Activated CD4-positive, alpha-beta T cell treated with anti-CD3 and anti-CD28 coated beads, Interleukin-2, amount 10 ng/mL, durations not matched to agents 24 days and 14 days (primary cell): ENCODE measurements around the gene CENPT. TPM values are rescaled to one million over a fixed set of nuclear protein-coding genes. Genes with fewer than 3 reads are reported as not detected.
"Not testable (repeated sequence)": the region's sequence is repeated elsewhere in the genome, so short reads cannot be mapped to it uniquely, and the experiment has no call there.

Source experiments
- DNase-seq: peaks from one replicate; pipeline ENCODE4 v3.0.0; 2022
- H3K27ac Mint-ChIP-seq: one replicate; pipeline ENCODE4 v1.8.0; 2022; ENCODE audit warnings: mild to moderate bottlenecking, mixed read lengths
- H3K27me3 Mint-ChIP-seq: one replicate; pipeline ENCODE4 v1.8.0; 2022; ENCODE audit warnings: mixed read lengths
- H3K36me3 Mint-ChIP-seq: one replicate; pipeline ENCODE4 v1.8.0; 2022; ENCODE audit warnings: low read depth, mild to moderate bottlenecking, mixed read lengths
- H3K4me1 Mint-ChIP-seq: one replicate; pipeline ENCODE4 v1.8.0; 2021; ENCODE audit warnings: mixed read lengths
- H3K4me3 Mint-ChIP-seq: one replicate; pipeline ENCODE4 v1.8.0; 2022; ENCODE audit warnings: mild to moderate bottlenecking, moderate library complexity, mixed read lengths
- H3K9me3 Mint-ChIP-seq: one replicate; pipeline ENCODE4 v1.8.0; 2021; ENCODE audit warnings: mixed read lengths
- intact Hi-C: fragments of 100-400 bp; cut with micrococcal nuclease; formaldehyde crosslinking; loops from one replicate; pipeline ENCODE4 v1.15.1; 2023
- total RNA-seq: library from RNA; stranded (reverse); gene quantifications from 2 replicates; pipeline ENCODE4 v1.2.3, GENCODE V29; 2022

CENPT gene
- total RNA-seq, 1 donor from 2014 or later, result 37.0 TPM

DNA sequence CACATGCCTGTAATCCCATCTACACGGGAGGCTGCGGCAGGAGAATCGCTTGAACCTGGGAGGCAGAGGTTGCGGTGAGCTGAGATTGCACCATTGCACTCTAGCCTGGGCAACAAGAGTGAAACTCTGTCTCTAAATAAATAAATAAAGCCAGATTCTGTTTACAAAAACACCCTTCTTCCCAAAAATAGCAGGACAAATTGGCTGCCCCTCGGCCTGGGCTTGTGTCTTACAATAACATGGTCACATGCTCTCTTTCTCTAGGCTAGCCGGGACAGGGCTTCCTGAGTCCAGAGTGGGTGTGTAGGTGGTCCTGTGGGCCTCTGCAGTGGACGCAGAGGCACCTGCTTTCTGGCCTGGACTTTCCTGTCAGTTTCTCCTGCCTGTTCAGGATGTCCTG is 22.2 kb upstream of the CENPT start:
- H3K4me1 Mint-ChIP-seq, result peaks cover 17% of the 10 kb centered on the region
- H3K9me3 Mint-ChIP-seq, result no peaks in the 10 kb centered on the region
- H3K27ac Mint-ChIP-seq, result peak overlapping the region; percentile 25
- peaks cover 35% of the 10 kb centered on the region for H3K36me3 Mint-ChIP-seq
- no peak overlapping the region for H3K4me3 Mint-ChIP-seq
- H3K27me3 Mint-ChIP-seq, result no peaks in the 10 kb centered on the region
- intact Hi-C loops, result loop anchor here (5.0 kb wide), 1 partner anchor 68 kb away; the partner anchor contains the start of gene PSMB10
- no peak for DNase-seq

DNA sequence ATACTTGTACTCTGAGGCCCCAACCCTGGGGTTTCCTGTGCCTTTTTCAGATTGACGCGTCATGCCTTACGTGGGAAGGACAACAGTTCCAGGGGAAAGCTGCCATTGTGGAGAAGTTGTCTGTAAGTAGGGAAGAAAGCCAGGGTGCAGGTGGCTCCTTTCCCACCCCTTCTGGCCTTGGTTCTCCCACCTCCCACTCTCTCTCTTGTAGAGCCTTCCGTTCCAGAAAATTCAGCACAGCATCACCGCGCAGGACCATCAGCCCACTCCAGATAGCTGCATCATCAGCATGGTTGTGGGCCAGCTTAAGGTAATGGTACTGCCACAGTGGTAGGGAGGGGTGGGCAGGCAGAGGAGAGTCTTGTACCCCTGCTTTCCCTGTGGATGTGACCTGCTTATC is 20.8 kb upstream of the CENPT start:
- H3K27me3 Mint-ChIP-seq, result no peaks in the 10 kb centered on the region
- no peak for DNase-seq
- intact Hi-C loops, result no loop called here
- H3K36me3 Mint-ChIP-seq, result peaks cover 37% of the 10 kb centered on the region
- H3K4me1 Mint-ChIP-seq, result peaks cover 9% of the 10 kb centered on the region
- H3K4me3 Mint-ChIP-seq, result no peak overlapping the region
- H3K27ac Mint-ChIP-seq, result no peak overlapping the region
- no peaks in the 10 kb centered on the region for H3K9me3 Mint-ChIP-seq

DNA sequence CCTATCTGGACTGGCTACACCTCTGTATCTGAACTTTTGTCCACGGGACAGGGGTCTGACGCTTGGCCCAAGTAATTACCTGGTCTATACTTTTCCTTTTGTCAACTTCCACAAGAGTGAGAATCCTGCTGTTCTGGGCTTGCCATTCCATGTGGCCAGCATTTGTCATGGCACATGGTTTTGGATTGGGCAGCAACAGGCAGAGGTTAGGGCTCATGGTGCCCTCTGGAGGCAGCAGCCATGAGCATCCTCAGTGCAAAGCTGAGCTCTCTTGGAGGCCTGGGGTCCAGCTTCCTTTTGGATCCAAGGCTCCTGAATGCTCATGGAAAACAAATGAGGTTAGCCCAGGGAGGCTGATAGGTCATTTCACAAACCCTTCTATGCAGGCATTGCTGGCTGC is 17.8 kb upstream of the CENPT start:
- Mint-ChIP-seq H3K27me3 (no peaks in the 10 kb centered on the region), H3K9me3 (no peaks in the 10 kb centered on the region), H3K4me3 (no peak overlapping the region), H3K36me3 (peaks cover 34% of the 10 kb centered on the region), H3K4me1 (peaks cover 8% of the 10 kb centered on the region), H3K27ac (peak overlapping the region; percentile 48)
- intact Hi-C loops, result no loop called here
- peak; percentile 74 for DNase-seq

GRCh38 chr16:67864594-67864993 is 17.1 kb upstream of the CENPT start:
- peaks cover 8% of the 10 kb centered on the region for H3K4me1 Mint-ChIP-seq
- H3K4me3 Mint-ChIP-seq, result no peak overlapping the region
- H3K27me3 Mint-ChIP-seq, result no peaks in the 10 kb centered on the region
- H3K36me3 Mint-ChIP-seq, result peaks cover 31% of the 10 kb centered on the region
- DNase-seq, result no peak
- intact Hi-C loops, result no loop called here
- H3K9me3 Mint-ChIP-seq, result no peaks in the 10 kb centered on the region
- peak overlapping the region; percentile 37 for H3K27ac Mint-ChIP-seq

DNA sequence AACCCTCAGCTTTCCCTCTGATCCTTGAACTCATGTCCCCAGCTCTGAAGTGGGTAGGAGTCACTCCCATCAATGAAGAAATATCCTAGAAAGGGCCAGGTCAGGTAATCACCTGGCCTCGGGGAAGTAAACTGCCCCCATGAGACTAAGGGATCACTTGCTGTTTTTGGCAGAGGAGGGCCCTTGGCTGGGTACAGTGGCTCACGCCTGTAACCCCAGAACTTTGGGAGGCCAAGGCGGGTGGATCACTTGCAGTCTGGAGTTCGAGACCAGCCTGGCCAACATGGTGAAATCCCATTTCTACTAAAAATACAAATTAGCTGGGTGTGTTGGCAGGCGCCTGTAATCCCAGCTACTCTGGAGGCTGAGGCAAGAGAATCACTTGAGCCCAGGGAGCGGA is 16.6 kb upstream of the CENPT start:
- DNase-seq, intact Hi-C loops, H3K4me3 Mint-ChIP-seq, H3K27ac Mint-ChIP-seq, H3K9me3 Mint-ChIP-seq, H3K27me3 Mint-ChIP-seq, H3K4me1 Mint-ChIP-seq: not testable (repeated sequence)
- peaks cover 31% of the 10 kb centered on the region for H3K36me3 Mint-ChIP-seq

DNA sequence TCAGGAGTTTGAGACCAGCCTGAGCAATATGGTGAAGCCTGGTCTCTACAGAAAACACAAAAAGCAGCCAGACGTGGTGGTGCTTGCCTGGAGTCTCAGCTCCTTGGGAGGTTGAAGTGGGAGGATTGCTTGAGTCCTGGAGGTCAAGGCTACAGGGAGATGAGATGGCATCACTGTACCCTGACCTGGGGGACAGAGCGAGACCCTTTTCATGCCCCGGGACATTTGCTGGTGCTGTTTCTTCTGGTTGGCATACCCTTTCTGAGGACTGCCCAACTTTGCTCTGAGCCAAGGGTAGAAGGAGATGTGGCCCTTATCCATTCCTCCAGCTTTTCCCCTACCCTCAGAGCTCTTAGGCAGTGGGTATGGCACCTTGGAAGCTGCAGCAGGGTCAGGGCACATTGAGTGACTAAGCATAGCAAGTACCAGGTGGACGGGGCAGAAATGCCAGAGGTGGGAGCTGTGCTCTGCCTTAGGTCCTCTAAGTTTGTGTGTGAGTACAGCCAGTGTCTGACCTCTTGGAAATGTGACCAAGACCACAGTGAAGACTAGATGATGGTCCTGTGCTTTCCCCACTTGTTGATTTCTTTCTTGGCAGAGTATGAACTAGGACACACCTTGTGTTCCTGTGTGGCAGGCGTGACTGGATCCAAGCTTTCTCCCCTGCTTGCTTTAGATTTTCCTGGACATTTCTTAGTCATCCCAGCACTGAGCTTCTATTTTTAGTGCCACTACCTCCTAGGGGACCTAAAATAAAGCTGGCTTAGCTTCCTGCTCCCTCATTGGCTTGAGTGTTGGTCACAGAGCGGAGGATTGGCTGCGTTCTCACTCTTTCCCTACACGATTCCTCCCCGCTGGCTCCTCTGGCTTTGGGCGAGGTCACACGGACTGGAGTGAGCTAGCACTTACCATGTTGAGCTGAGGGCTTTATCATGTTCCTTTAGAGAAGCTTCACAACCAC is 15.4 kb upstream of the CENPT start:
- intact Hi-C loops, result no loop called here
- Mint-ChIP-seq H3K4me1 (peaks cover 13% of the 10 kb centered on the region), H3K27me3 (no peaks in the 10 kb centered on the region), H3K4me3 (no peak overlapping the region), H3K36me3 (peaks cover 30% of the 10 kb centered on the region), H3K9me3 (no peaks in the 10 kb centered on the region), H3K27ac (no peak overlapping the region)
- no peak for DNase-seq

DNA sequence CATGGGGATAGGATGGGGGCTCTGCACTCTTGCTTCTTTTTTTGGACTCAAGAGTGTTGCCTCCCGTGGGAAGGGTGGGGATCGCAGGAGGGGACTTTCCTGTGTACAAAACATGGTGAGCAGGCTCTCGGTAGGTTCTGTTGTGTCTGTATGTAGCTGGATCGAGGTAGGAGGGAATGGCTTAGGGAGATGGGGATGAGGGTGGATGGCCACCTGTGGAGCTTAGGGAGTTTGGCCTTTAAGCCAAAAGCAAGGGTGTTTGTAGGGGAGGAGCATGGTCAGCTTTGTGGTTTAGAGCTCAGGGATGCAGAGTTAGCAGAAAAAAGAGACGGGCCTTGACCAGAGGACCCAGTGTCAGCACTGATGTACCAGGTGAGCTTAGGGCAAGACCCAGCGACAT is 14.4 kb upstream of the CENPT start:
- no peak for DNase-seq
- Mint-ChIP-seq H3K4me3 (no peak overlapping the region), H3K36me3 (peaks cover 29% of the 10 kb centered on the region), H3K27me3 (no peaks in the 10 kb centered on the region), H3K27ac (no peak overlapping the region), H3K4me1 (peaks cover 22% of the 10 kb centered on the region), H3K9me3 (no peaks in the 10 kb centered on the region)
- intact Hi-C loops, result no loop called here

GRCh38 chr16:67860589-67861398 is 13.3 kb upstream of the CENPT start:
- intact Hi-C loops, result no loop called here
- H3K4me1 Mint-ChIP-seq, result peaks cover 22% of the 10 kb centered on the region
- H3K27me3 Mint-ChIP-seq, result no peaks in the 10 kb centered on the region
- no peaks in the 10 kb centered on the region for H3K9me3 Mint-ChIP-seq
- H3K27ac Mint-ChIP-seq, result peak overlapping the region; percentile 15
- DNase-seq, result no peak
- H3K4me3 Mint-ChIP-seq, result no peak overlapping the region
- H3K36me3 Mint-ChIP-seq, result peaks cover 22% of the 10 kb centered on the region

- Mint-ChIP-seq H3K27me3 (no peaks in the 10 kb centered on the region), H3K36me3 (peaks cover 14% of the 10 kb centered on the region)
These were observed 11.0 kb upstream of the CENPT start for GRCh38 chr16:67858500-67858899.

DNA sequence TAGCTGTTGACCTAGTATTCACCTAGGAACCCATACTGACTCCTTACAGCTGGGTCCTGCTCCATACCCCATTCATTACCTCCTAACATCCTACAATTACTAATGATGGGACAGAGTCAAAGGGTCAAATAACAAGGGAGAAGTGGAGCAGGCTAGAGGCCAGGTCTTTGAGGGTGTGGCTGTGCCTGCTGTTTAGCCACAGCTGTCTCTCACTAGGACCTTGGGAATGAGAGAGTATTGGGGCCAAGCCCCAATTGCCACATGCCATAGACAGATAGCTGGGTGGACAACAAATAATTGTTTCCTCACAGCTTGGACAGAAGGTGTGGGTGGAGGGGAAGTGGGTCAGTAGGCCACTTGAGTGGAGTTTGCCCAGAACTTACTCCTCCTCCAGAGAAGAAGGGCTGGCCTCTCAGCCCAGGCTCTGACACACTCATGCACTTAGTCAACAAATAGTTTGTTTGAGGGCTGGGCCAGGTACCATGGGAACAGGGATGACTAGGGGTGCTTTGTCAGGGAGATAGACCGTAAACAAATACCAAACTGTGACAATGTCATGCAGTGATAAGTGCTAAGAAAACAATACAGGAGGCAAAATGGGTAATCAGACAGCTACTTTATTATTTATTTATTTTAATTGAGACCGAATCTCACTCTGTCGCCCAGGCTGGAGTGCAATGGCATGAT is 10.2 kb upstream of the CENPT start:
- intact Hi-C loops, result no loop called here
- no peaks in the 10 kb centered on the region for H3K9me3 Mint-ChIP-seq
- H3K4me3 Mint-ChIP-seq, result no peak overlapping the region
- no peaks in the 10 kb centered on the region for H3K27me3 Mint-ChIP-seq
- peaks cover 14% of the 10 kb centered on the region for H3K36me3 Mint-ChIP-seq
- peak overlapping the region; percentile 57 for H3K27ac Mint-ChIP-seq
- H3K4me1 Mint-ChIP-seq, result peaks cover 27% of the 10 kb centered on the region
- DNase-seq, result no peak

More at GRCh38 chr16:67858500-67858899, 11.0 kb upstream of the CENPT start:
- H3K4me3 Mint-ChIP-seq, result no peak overlapping the region
- no peaks in the 10 kb centered on the region for H3K9me3 Mint-ChIP-seq
- intact Hi-C loops, result no loop called here
- no peak for DNase-seq
- H3K27ac Mint-ChIP-seq, result peak overlapping the region; percentile 57
- H3K4me1 Mint-ChIP-seq, result peaks cover 27% of the 10 kb centered on the region

GRCh38 chr16:67856927-67857546 is 9.5 kb upstream of the CENPT start:
- peaks cover 27% of the 10 kb centered on the region for H3K4me1 Mint-ChIP-seq
- no peaks in the 10 kb centered on the region for H3K9me3 Mint-ChIP-seq
- intact Hi-C loops, result no loop called here
- H3K4me3 Mint-ChIP-seq, result no peak overlapping the region
- peak overlapping the region; percentile 57 for H3K27ac Mint-ChIP-seq
- DNase-seq, result no peak
- no peaks in the 10 kb centered on the region for H3K27me3 Mint-ChIP-seq
- H3K36me3 Mint-ChIP-seq, result peaks cover 11% of the 10 kb centered on the region

DNA sequence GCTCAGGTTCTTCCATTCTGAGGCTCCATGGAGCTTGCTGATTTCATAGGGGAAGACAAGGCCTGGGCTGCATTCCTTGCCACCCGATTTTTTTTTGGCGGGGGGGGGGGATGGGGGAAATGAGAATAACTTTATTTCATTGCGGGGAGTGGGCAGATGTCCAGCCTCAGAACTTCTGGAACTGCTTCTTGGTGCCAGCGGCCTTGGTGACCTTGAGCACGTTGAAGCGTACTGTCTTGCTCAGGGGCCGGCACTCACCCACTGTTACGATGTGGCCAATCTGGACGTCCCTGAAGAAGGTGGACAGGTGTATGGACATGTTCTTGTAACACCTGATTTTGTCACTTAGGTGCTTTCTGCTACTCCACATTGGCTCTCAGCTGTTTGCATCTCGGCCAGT is 8.3 kb upstream of the CENPT start:
- peaks cover 6% of the 10 kb centered on the region for H3K36me3 Mint-ChIP-seq
- H3K27ac Mint-ChIP-seq, result no peak overlapping the region
- no peak overlapping the region for H3K4me3 Mint-ChIP-seq
- H3K27me3 Mint-ChIP-seq, result no peaks in the 10 kb centered on the region
- intact Hi-C loops, result no loop called here
- no peak for DNase-seq
- H3K9me3 Mint-ChIP-seq, result no peaks in the 10 kb centered on the region
- H3K4me1 Mint-ChIP-seq, result peaks cover 22% of the 10 kb centered on the region

DNA sequence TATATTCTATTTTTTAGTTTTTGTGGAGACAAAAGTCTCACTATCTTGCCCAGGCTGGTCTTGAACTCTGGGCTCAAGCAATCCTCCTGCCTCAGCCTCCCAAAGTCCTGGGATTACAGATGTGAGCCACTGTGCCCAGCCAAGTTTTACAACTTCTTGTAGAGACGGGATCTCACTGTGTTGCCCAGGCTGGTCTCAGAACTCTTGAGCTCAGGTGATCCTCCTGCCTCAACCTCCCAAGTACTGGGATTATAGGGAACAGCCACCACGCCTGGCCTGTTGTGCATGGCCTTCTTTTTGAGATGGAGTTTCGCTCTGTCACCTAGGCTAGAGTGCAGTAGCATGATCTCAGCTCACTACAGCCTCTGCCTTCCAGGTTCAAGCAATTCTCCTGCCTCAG is 6.2 kb upstream of the CENPT start:
- Mint-ChIP-seq H3K4me1 (peaks cover 22% of the 10 kb centered on the region), H3K27ac (no peak overlapping the region), H3K4me3 (no peak overlapping the region), H3K36me3 (peaks cover 8% of the 10 kb centered on the region), H3K9me3 (no peaks in the 10 kb centered on the region), H3K27me3 (no peaks in the 10 kb centered on the region)
- intact Hi-C loops, result no loop called here
- DNase-seq, result no peak
